A172 (cell line): ENCODE data around the gene SEMA3A. TPM values are rescaled to one million over a fixed set of nuclear protein-coding genes. Genes with fewer than 3 reads are reported as not detected.

Experiments used
- DNase-seq: peaks from one replicate; pipeline ENCODE4 v3.0.0-alpha.2; 2015; ENCODE audit warnings: low spot score
- total RNA-seq: library from RNA; depleted of rRNA; stranded (reverse); fragments of >200 nt; shearing (Covaris generic); gene quantifications from 2 replicates; pipeline ENCODE4 v1.2.3, GENCODE V29; 2014

Gene SEMA3A
- total RNA-seq, 1 experiment from 2014 or later: 16.2 TPM

- DNase-seq: no peak
Measured at GRCh38 chr7:83925860-83926259, 268.7 kb downstream of the SEMA3A start.

- DNase-seq: no peak
Measured at GRCh38 chr7:83921941-83922607, 272.5 kb downstream of the SEMA3A start.

- DNase-seq: no peak
Measured at GRCh38 chr7:83921271-83921940, 273.2 kb downstream of the SEMA3A start.

- no peak for DNase-seq
Measured at GRCh38 chr7:83918142-83918541, 276.4 kb downstream of the SEMA3A start.

GRCh38 chr7:83913174-83913573, 281.4 kb downstream of the SEMA3A start:
- no peak for DNase-seq

- no peak for DNase-seq
Measured at GRCh38 chr7:83908526-83908925, 286.1 kb downstream of the SEMA3A start.
